H9 (cell line): Measurements from ENCODE around the gene PTPRN2. TPM values are rescaled to one million over a fixed set of nuclear protein-coding genes. Genes with fewer than 3 reads are reported as not detected.

Source experiments
- DNase-seq: peaks from one replicate; pipeline ENCODE4 v3.0.0-alpha.2; 2017
- H2AFZ ChIP-seq: one replicate; pipeline ENCODE4 v1.6.1; 2013; ENCODE audit warnings: mild to moderate bottlenecking, low read length, control low read depth, moderate library complexity
- H2AK5ac ChIP-seq: 2 replicates; pipeline ENCODE4 v1.6.1; 2013; ENCODE audit warnings: low read length, control low read depth, mixed read lengths; ENCODE audit not compliant: insufficient read length
- H2BK120ac ChIP-seq: one replicate; pipeline ENCODE4 v1.6.1; 2013; ENCODE audit warnings: low read depth, mild to moderate bottlenecking, low read length, control low read depth, inconsistent platforms; ENCODE audit not compliant: poor library complexity, severe bottlenecking
- H2BK12ac ChIP-seq: 2 replicates; pipeline ENCODE4 v1.6.1; 2013; ENCODE audit warnings: low read length, control low read depth, mixed read lengths, low read depth; ENCODE audit not compliant: insufficient read length
- H2BK15ac ChIP-seq: 2 replicates; pipeline ENCODE4 v1.6.1; 2013; ENCODE audit warnings: low read depth, low read length, control low read depth
- H2BK20ac ChIP-seq: one replicate; pipeline ENCODE4 v1.6.1; 2013; ENCODE audit warnings: low read depth, mild to moderate bottlenecking, low read length, control low read depth, inconsistent platforms; ENCODE audit not compliant: poor library complexity, severe bottlenecking
- H2BK5ac ChIP-seq: 2 replicates; pipeline ENCODE4 v1.6.1; 2013; ENCODE audit warnings: low read length, control low read depth, mixed read lengths; ENCODE audit not compliant: insufficient read length
- H3K14ac ChIP-seq: 2 replicates; pipeline ENCODE4 v1.6.1; 2013; ENCODE audit warnings: low read length, control low read depth; ENCODE audit not compliant: insufficient read depth
- H3K18ac ChIP-seq: 2 replicates; pipeline ENCODE4 v1.6.1; 2013; ENCODE audit warnings: low read depth, mild to moderate bottlenecking, mixed read lengths, low read length, control low read depth; ENCODE audit not compliant: insufficient read length
- H3K23ac ChIP-seq: 2 replicates; pipeline ENCODE4 v1.6.1; 2013; ENCODE audit warnings: low read length, control low read depth, mixed read lengths, low read depth; ENCODE audit not compliant: insufficient read length
- H3K23me2 ChIP-seq: 2 replicates; pipeline ENCODE4 v1.6.1; 2013; ENCODE audit warnings: low read depth, mild to moderate bottlenecking, mixed read lengths, low read length, control low read depth; ENCODE audit not compliant: insufficient read length, poor library complexity, severe bottlenecking
- H3K27ac ChIP-seq: 2 replicates; pipeline ENCODE4 v1.5.1; 2013; ENCODE audit warnings: low read length, control low read depth, mixed read lengths, low read depth; ENCODE audit not compliant: insufficient read length
- H3K27me3 ChIP-seq: 2 replicates; pipeline ENCODE4 v1.6.1; 2013; ENCODE audit warnings: low read length, control low read depth, inconsistent platforms; ENCODE audit not compliant: insufficient read depth
- H3K4ac ChIP-seq: 2 replicates; pipeline ENCODE4 v1.6.1; 2013; ENCODE audit warnings: low read depth, mild to moderate bottlenecking, control low read depth, inconsistent platforms, low read length, moderate library complexity
- H3K4me1 ChIP-seq: 2 replicates; pipeline ENCODE4 v1.6.1; 2013; ENCODE audit warnings: low read length, control low read depth, inconsistent platforms; ENCODE audit not compliant: insufficient read depth
- H3K4me2 ChIP-seq: 2 replicates; pipeline ENCODE4 v1.6.1; 2013; ENCODE audit warnings: low read length, control low read depth, mixed read lengths; ENCODE audit not compliant: insufficient read length, insufficient read depth
- H3K56ac ChIP-seq: 2 replicates; pipeline ENCODE4 v1.6.1; 2013; ENCODE audit warnings: low read depth, mild to moderate bottlenecking, mixed read lengths, low read length, control low read depth; ENCODE audit not compliant: insufficient read length
- H3K79me1 ChIP-seq: 2 replicates; pipeline ENCODE4 v1.6.1; 2013; ENCODE audit warnings: low read depth, mild to moderate bottlenecking, moderate library complexity, low read length, control low read depth, inconsistent platforms; ENCODE audit not compliant: insufficient read depth, poor library complexity, severe bottlenecking
- H3K79me2 ChIP-seq: 2 replicates; pipeline ENCODE4 v1.6.1; 2013; ENCODE audit warnings: low read length, control low read depth, inconsistent platforms; ENCODE audit not compliant: insufficient read depth
- H3K9ac ChIP-seq: 2 replicates; pipeline ENCODE4 v1.6.1; 2013; ENCODE audit warnings: low read length, control low read depth, mixed read lengths; ENCODE audit not compliant: insufficient read length; ENCODE audit errors: extremely low read depth
- H3K9me3 ChIP-seq: one replicate; pipeline ENCODE4 v1.6.1; 2013; ENCODE audit warnings: low read depth, low read length, inconsistent platforms; ENCODE audit not compliant: control insufficient read depth
- H3T11ph ChIP-seq: one replicate; pipeline ENCODE4 v1.6.1; 2013; ENCODE audit warnings: mild to moderate bottlenecking, low read length, control low read depth, inconsistent platforms
- H4K20me1 ChIP-seq: one replicate; pipeline ENCODE4 v1.6.1; 2013; ENCODE audit not compliant: control insufficient read depth, insufficient read length, insufficient read depth
- H4K5ac ChIP-seq: 2 replicates; pipeline ENCODE4 v1.6.1; 2013; ENCODE audit warnings: low read depth, mild to moderate bottlenecking, mixed read lengths, low read length, control low read depth; ENCODE audit not compliant: insufficient read length
- H4K8ac ChIP-seq: replicated peaks from 2 replicates; pipeline ENCODE4 v1.6.1; 2013; ENCODE audit warnings: low read length, control low read depth, mixed read lengths, low read depth; ENCODE audit not compliant: insufficient read length
- H4K91ac ChIP-seq: 2 replicates; pipeline ENCODE4 v1.6.1; 2013; ENCODE audit warnings: low read depth, mild to moderate bottlenecking, moderate library complexity, mixed read lengths, low read length, control low read depth; ENCODE audit not compliant: insufficient read length
- H3K27ac Mint-ChIP-seq, 3 experiments: 2 replicates in 2 of 3; 3 replicates in 1 of 3; pipeline ENCODE4 v1.8.0; 2020 to 2021; ENCODE audit warnings: mixed read lengths in 3 of 3, mild to moderate bottlenecking in 1 of 3, moderate library complexity in 1 of 3
- H3K27me3 Mint-ChIP-seq: 2 replicates; pipeline ENCODE4 v1.8.0; 2021; ENCODE audit warnings: low read depth, mild to moderate bottlenecking, moderate library complexity, mixed read lengths
- H3K36me3 Mint-ChIP-seq, 3 experiments: 2 replicates in 2 of 3; 3 replicates in 1 of 3; pipeline ENCODE4 v1.8.0; 2020 to 2021; ENCODE audit warnings: low read depth in 3 of 3, mixed read lengths in 3 of 3; ENCODE audit not compliant: insufficient read depth in 1 of 3
- H3K4me1 Mint-ChIP-seq, 2 experiments: 2 replicates each; pipeline ENCODE4 v1.8.0; 2020; ENCODE audit warnings: mixed read lengths in 2 of 2
- H3K4me3 Mint-ChIP-seq, 2 experiments: 2 replicates in 1 of 2; 3 replicates in 1 of 2; pipeline ENCODE4 v1.8.0; 2020 to 2021; ENCODE audit warnings: mild to moderate bottlenecking in 2 of 2, mixed read lengths in 2 of 2, moderate library complexity in 1 of 2
- H3K9me3 Mint-ChIP-seq, 2 experiments: 2 replicates in 1 of 2; 3 replicates in 1 of 2; pipeline ENCODE4 v1.8.0; 2020; ENCODE audit warnings: mild to moderate bottlenecking in 2 of 2, mixed read lengths in 2 of 2, moderate library complexity in 1 of 2
- WGBS: extraction: QIAGEN DNeasy Blood & Tissue Kit; methylation state at CpG from one replicate; pipeline ENCODE4 v1.1.7; 2013; ENCODE audit warnings: missing lambda C conversion rate, low lambda C conversion rate, mixed read lengths; ENCODE audit not compliant: insufficient read length; ENCODE audit errors: extremely low coverage; 5-methylcytosine and 5-hydroxymethylcytosine counted together
- total RNA-seq: library from RNA; stranded (reverse); gene quantifications from 2 replicates; pipeline ENCODE4 v1.2.1, GENCODE V29; 2021
- TF ChIP-seq, protein P1 (sequence below): fragments of 200-600 bp; sonication (generic); conservative IDR thresholded peaks from 3 replicates; pipeline ENCODE4 v1.8.0; 2021; ENCODE audit warnings: antibody characterized with exemption, mild to moderate bottlenecking

Gene PTPRN2
- total RNA-seq, 1 experiment from 2014 or later = 5.2 TPM

DNA sequence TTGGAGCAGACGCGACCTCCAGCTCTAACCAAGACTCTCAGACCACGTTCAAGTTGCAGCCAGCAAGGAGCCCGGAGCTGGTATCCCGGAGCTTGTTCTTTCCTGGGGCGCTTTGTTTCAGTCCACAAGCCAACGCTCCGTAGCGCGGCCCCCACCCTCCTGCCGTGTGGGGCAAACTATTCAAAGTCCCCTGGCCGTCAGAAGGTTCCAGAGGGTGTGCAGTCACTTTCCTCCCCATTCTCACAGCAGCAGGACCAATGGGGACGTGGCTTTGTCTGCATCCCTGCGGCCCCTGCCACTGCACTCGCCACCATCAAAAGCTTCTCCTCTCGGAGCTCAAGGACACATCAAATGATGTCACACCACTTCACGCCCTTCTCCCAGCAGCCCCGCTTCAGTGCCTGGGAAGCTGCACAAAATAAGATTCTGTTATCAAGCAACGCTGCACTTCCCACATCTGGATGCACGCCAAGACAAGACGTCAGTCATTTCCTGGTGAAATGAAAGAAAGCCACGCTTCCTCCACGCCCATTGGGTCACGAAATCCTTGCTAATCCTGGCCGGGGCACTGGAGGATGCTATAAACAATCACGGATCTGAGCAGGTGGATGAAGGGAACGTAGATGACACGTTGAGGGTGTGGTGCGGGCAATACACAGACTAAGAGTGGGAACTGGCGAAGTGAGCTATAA, 348.2 kb downstream of the PTPRN2 start:
- no peak overlapping the region; a peak in 1 of 7 replicates for H3K27ac Mint-ChIP-seq
- no CpG with 5 or more reads among the region's 30 CpGs for WGBS
- Histone ChIP-seq H2BK20ac (no peak overlapping the region), H3K9ac (no peak overlapping the region), H3K4ac (no peak overlapping the region), H3K79me1 (no peaks in the 10 kb centered on the region), H3K27me3 (no peaks in the 10 kb centered on the region), H2BK5ac (no peak overlapping the region), H2BK15ac (no peak overlapping the region), H3K23me2 (no peaks in the 10 kb centered on the region), H2AFZ (no peak overlapping the region), H3K79me2 (no peaks in the 10 kb centered on the region), H2BK120ac (no peak overlapping the region), H2BK12ac (no peak overlapping the region), H4K20me1 (no peaks in the 10 kb centered on the region), H4K5ac (no peak overlapping the region), H3K23ac (no peak overlapping the region), H3K56ac (no peak overlapping the region), H2AK5ac (no peak overlapping the region), H3K9me3 (no peaks in the 10 kb centered on the region), H4K91ac (no peak overlapping the region), H3K14ac (no peak overlapping the region), H3K18ac (no peak overlapping the region), H4K8ac (no peak overlapping the region), H3T11ph (no peak overlapping the region), H3K4me2 (no peak overlapping the region), H3K4me1 (no peaks in the 10 kb centered on the region), H3K27ac (no peak overlapping the region)
- H3K4me3 Mint-ChIP-seq = no peak overlapping the region
- DNase-seq = no peak
- H3K36me3 Mint-ChIP-seq = no peaks in the 10 kb centered on the region; a peak in 1 of 7 replicates
- TF ChIP-seq, protein P1, sequence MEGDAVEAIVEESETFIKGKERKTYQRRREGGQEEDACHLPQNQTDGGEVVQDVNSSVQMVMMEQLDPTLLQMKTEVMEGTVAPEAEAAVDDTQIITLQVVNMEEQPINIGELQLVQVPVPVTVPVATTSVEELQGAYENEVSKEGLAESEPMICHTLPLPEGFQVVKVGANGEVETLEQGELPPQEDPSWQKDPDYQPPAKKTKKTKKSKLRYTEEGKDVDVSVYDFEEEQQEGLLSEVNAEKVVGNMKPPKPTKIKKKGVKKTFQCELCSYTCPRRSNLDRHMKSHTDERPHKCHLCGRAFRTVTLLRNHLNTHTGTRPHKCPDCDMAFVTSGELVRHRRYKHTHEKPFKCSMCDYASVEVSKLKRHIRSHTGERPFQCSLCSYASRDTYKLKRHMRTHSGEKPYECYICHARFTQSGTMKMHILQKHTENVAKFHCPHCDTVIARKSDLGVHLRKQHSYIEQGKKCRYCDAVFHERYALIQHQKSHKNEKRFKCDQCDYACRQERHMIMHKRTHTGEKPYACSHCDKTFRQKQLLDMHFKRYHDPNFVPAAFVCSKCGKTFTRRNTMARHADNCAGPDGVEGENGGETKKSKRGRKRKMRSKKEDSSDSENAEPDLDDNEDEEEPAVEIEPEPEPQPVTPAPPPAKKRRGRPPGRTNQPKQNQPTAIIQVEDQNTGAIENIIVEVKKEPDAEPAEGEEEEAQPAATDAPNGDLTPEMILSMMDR = no peak
- no peaks in the 10 kb centered on the region for H3K27me3 Mint-ChIP-seq
- H3K9me3 Mint-ChIP-seq = no peaks in the 10 kb centered on the region; a peak in 3 of 5 replicates
- H3K4me1 Mint-ChIP-seq = peaks cover 5 to 7% of the 10 kb centered on the region in 2 experiments; a peak in 2 of 4 replicates
